Fibroblast of lung (primary cell): ENCODE data around the gene MYBPH. TPM values are rescaled to one million over a fixed set of nuclear protein-coding genes. Genes with fewer than 3 reads are reported as not detected.

Source experiments
- DNase-seq, 2 donors: peaks; one replicate each; pipeline versions ENCODE4 v3.0.0 to v3.0.0-alpha.2; 2010; ENCODE audit warnings: low read depth in 2 of 2
- H2AFZ ChIP-seq: 2 replicates; pipeline ENCODE4 v1.5.1; 2012; ENCODE audit warnings: low read length, control low read depth, inconsistent platforms
- H3K27ac ChIP-seq: 2 replicates; pipeline ENCODE4 v1.5.1; 2011; ENCODE audit warnings: low read length, control low read depth; ENCODE audit not compliant: insufficient read depth
- H3K27me3 ChIP-seq: 2 replicates; pipeline ENCODE4 v1.5.1; 2011; ENCODE audit warnings: mild to moderate bottlenecking, low read length; ENCODE audit not compliant: control insufficient read depth, insufficient read depth
- H3K36me3 ChIP-seq: 2 replicates; pipeline ENCODE4 v1.5.1; 2011; ENCODE audit warnings: low read length; ENCODE audit not compliant: control insufficient read depth, insufficient read depth
- H3K4me1 ChIP-seq: 2 replicates; pipeline ENCODE4 v1.5.1; 2011; ENCODE audit warnings: low read length; ENCODE audit not compliant: control insufficient read depth, insufficient read depth; ENCODE audit errors: extremely low read depth
- H3K4me2 ChIP-seq: 2 replicates; pipeline ENCODE4 v1.5.1; 2011; ENCODE audit warnings: low read length, control low read depth; ENCODE audit not compliant: insufficient read depth; ENCODE audit errors: extremely low read depth
- H3K4me3 ChIP-seq, 4 experiments: fragments of 200-600 bp in 1 of 4; sonication (generic) in 1 of 4; replicated peaks in 1 of 4; 2 replicates each; pipeline ENCODE4 v1.5.1; 2011 to 2016; ENCODE audit warnings: low read length in 4 of 4, low read depth in 3 of 4, mild to moderate bottlenecking in 3 of 4, control low read depth in 2 of 4, inconsistent platforms in 1 of 4, mixed read lengths in 1 of 4; ENCODE audit not compliant: insufficient read depth in 1 of 4; ENCODE audit errors: control extremely low read depth in 1 of 4
- H3K79me2 ChIP-seq: 2 replicates; pipeline ENCODE4 v1.5.1; 2012; ENCODE audit warnings: mild to moderate bottlenecking, low read length, inconsistent platforms; ENCODE audit not compliant: control insufficient read depth, insufficient read depth
- H3K9ac ChIP-seq: 2 replicates; pipeline ENCODE4 v1.5.1; 2011; ENCODE audit warnings: mild to moderate bottlenecking, low read length, control low read depth; ENCODE audit not compliant: insufficient read depth
- H3K9me3 ChIP-seq: 2 replicates; pipeline ENCODE4 v1.5.1; 2012; ENCODE audit warnings: low read depth, low read length; ENCODE audit not compliant: control insufficient read depth, insufficient read depth
- H4K20me1 ChIP-seq: 2 replicates; pipeline ENCODE4 v1.5.1; 2011; ENCODE audit warnings: low read length; ENCODE audit not compliant: control insufficient read depth, insufficient read depth; ENCODE audit errors: extremely low read depth
- EZH2 ChIP-seq: IDR thresholded peaks from 2 replicates; pipeline ENCODE4 v1.5.1; 2012; ENCODE audit warnings: low read length, control low read depth, mild to moderate bottlenecking; ENCODE audit errors: missing control alignments
- polyA plus RNA-seq, 2 donors: library from polyadenylated mRNA; depleted of rRNA in 1 of 2; stranded (reverse) in 1 of 2; unstranded in 1 of 2; fragments of >200 nt; gene quantifications; 2 replicates each; pipeline ENCODE4 v1.2.1, GENCODE V29; 2011 to 2012; ENCODE audit warnings: missing spikeins in 1 of 2
- total RNA-seq: library from RNA; depleted of rRNA; stranded (reverse); fragments of >200 nt; gene quantifications from 2 replicates; pipeline ENCODE4 v1.2.1, GENCODE V29; 2014
- TF ChIP-seq, protein P1 (sequence below), 2 donors: IDR thresholded peaks in 1 of 2; conservative IDR thresholded peaks in 1 of 2; 1 replicate in 1 of 2; 2 replicates in 1 of 2; pipeline ENCODE4 v1.5.1; 2011 to 2012; ENCODE audit warnings: low read length in 2 of 2, control low read depth in 1 of 2, inconsistent platforms in 1 of 2, low read depth in 1 of 2, mild to moderate bottlenecking in 1 of 2

MYBPH gene
- total and polyA plus RNA-seq, 2 donors (not counting 1 experiment from before 2014, with no cell fraction given), result 0.17 to 5.5 TPM

DNA sequence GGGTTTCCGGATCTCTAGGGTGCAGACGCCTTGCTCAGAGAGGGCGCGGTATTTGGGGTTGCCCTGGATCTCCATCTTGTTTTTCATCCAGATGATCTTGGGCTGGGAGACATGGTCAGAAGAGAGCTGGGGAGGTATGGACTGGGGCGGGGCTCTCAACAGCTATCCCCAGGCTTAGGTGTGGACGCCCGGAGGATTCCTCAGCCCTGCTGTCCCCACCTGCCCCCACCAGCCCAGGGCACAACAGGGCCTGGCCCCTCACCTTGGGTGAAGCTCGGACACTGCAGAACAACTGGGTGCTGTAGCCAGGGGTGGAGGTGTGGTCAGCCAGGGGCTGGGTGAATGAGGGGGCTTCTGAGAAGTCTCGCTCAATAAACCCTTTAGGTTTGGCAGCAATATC, 6.6 kb downstream of the MYBPH start:
- Histone ChIP-seq H3K79me2 (no peaks in the 10 kb centered on the region), H3K4me1 (no peaks in the 10 kb centered on the region), H3K27me3 (no peaks in the 10 kb centered on the region), H3K36me3 (no peaks in the 10 kb centered on the region), H2AFZ (no peak overlapping the region), H3K9me3 (no peaks in the 10 kb centered on the region), H3K27ac (no peak overlapping the region), H3K4me3 (no peak overlapping the region), H3K4me2 (no peak overlapping the region), H4K20me1 (no peaks in the 10 kb centered on the region), H3K9ac (no peak overlapping the region)
- DNase-seq, result no peak
- no peak for TF ChIP-seq EZH2
- TF ChIP-seq, protein P1, sequence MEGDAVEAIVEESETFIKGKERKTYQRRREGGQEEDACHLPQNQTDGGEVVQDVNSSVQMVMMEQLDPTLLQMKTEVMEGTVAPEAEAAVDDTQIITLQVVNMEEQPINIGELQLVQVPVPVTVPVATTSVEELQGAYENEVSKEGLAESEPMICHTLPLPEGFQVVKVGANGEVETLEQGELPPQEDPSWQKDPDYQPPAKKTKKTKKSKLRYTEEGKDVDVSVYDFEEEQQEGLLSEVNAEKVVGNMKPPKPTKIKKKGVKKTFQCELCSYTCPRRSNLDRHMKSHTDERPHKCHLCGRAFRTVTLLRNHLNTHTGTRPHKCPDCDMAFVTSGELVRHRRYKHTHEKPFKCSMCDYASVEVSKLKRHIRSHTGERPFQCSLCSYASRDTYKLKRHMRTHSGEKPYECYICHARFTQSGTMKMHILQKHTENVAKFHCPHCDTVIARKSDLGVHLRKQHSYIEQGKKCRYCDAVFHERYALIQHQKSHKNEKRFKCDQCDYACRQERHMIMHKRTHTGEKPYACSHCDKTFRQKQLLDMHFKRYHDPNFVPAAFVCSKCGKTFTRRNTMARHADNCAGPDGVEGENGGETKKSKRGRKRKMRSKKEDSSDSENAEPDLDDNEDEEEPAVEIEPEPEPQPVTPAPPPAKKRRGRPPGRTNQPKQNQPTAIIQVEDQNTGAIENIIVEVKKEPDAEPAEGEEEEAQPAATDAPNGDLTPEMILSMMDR (conservative IDR thresholded peaks at IDR 0.05 in 1 of 2, IDR thresholded peaks at IDR 0.05 in 1 of 2; ENCODE audit: low read depth in 1 of 2, low read length in 2 of 2), result no peak

DNA sequence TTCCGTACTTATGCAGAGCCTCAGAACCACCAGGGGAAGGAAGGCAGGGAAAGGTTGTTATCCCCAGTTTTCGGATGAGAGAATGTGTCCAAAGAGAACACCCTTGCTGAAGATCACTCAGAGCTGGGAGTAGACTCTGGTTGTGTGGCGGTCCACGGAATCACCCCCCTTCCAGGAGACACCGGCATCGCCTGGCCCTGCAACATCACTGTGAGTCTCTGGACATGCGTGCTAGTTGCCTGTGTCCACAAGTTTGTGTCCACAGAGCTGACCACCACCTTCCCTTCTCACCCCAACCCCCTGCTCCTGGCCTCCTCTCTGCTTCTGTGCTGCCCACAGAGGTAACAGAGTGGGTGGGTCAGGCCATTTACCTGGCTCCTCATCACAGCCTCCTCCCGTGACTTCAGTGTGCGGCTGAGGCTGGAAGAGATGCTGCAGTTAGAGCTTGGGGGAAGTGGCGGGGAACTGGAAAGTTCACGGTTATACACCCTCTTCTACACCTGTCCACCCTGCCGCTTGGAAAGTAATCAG, 7.3 kb downstream of the MYBPH start:
- Histone ChIP-seq H4K20me1 (no peaks in the 10 kb centered on the region), H3K9me3 (no peaks in the 10 kb centered on the region), H3K36me3 (no peaks in the 10 kb centered on the region), H3K4me3 (no peak overlapping the region), H3K4me2 (no peak overlapping the region), H3K4me1 (no peaks in the 10 kb centered on the region), H3K9ac (no peak overlapping the region), H3K27me3 (peaks cover 4% of the 10 kb centered on the region), H3K79me2 (no peaks in the 10 kb centered on the region), H2AFZ (no peak overlapping the region), H3K27ac (no peak overlapping the region)
- TF ChIP-seq, protein P1 (conservative IDR thresholded peaks at IDR 0.05 in 1 of 2, IDR thresholded peaks at IDR 0.05 in 1 of 2; ENCODE audit: low read depth in 1 of 2, low read length in 2 of 2), result no peak
- no peak for DNase-seq

DNA sequence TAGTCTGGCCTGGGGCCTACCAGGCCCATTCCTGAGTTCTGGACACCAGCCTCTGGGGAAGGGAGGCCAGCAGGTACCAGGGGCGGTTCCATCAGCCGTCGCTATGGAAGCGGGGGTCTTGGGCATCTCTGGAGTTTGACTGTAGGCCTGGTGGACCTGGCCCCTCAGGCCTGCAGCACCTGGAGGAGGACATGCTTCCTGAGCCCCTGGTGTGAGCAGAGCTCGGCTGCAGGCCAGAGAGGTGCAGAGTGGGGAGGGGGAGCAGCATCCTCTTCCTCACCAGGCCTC, 7.8 kb downstream of the MYBPH start:
- H3K27ac ChIP-seq, result no peak overlapping the region
- no peak overlapping the region for H2AFZ ChIP-seq
- H3K4me2 ChIP-seq, result no peak overlapping the region
- H3K27me3 ChIP-seq, result peaks cover 8% of the 10 kb centered on the region
- no peaks in the 10 kb centered on the region for H3K36me3 ChIP-seq
- no peak for DNase-seq
- no peak overlapping the region for H3K9ac ChIP-seq
- H4K20me1 ChIP-seq, result no peaks in the 10 kb centered on the region
- no peak overlapping the region for H3K4me3 ChIP-seq
- H3K79me2 ChIP-seq, result no peaks in the 10 kb centered on the region
- no peaks in the 10 kb centered on the region for H3K4me1 ChIP-seq
- TF ChIP-seq, protein P1 (conservative IDR thresholded peaks at IDR 0.05 in 1 of 2, IDR thresholded peaks at IDR 0.05 in 1 of 2; ENCODE audit: low read depth in 1 of 2, low read length in 2 of 2), result no peak
- TF ChIP-seq EZH2, result no peak
- H3K9me3 ChIP-seq, result no peaks in the 10 kb centered on the region
